ENCODE measurements around the gene ESPN. TPM values are rescaled to one million over a fixed set of nuclear protein-coding genes. Genes with fewer than 3 reads are reported as not detected.

The ESPN gene
- polyA plus RNA-seq, 1 donor (not counting 4 experiments of a cell fraction or from before 2014, with no cell fraction given), result 0.47 TPM

- dilution Hi-C loops (cut with MboI; ENCODE audit: extremely low pct_ligation_motif_present, low sequenced_read_pairs), result no loop called here
- FAIRE-seq, result no peak
These were observed 85.9 kb downstream of the ESPN start for GRCh38 chr1:6510493-6510892.

More at GRCh38 chr1:6510493-6510892, 85.9 kb downstream of the ESPN start:
- DNase-seq (ENCODE audit: low read depth, low spot score), result no peak
- Histone ChIP-seq H3K4me3 (ENCODE audit: control insufficient read depth in 2 of 3, extremely low read depth in 1 of 3, insufficient read depth in 2 of 3, low read depth in 1 of 3, low read length in 3 of 3) (no peak overlapping the region), H3K9ac (ENCODE audit: control insufficient read depth, extremely low read depth, insufficient read depth, low read length) (no peak overlapping the region), H3K4me2 (ENCODE audit: control insufficient read depth, extremely low read depth, insufficient read depth, low read depth, low read length) (no peak overlapping the region), H4K20me1 (ENCODE audit: control insufficient read depth, extremely low read depth, insufficient read depth, low read length) (no peaks in the 10 kb centered on the region), H3K4me1 (ENCODE audit: control insufficient read depth, extremely low read depth, insufficient read depth, low read length) (no peaks in the 10 kb centered on the region), H3K27ac (ENCODE audit: control insufficient read depth, insufficient read depth, low read length) (no peak overlapping the region), H3K36me3 (ENCODE audit: control insufficient read depth in 2 of 2, extremely low read depth in 1 of 2, insufficient read depth in 2 of 2, low read length in 2 of 2) (no peaks in the 10 kb centered on the region), H2AFZ (ENCODE audit: control insufficient read depth, low read length) (no peak overlapping the region), H3K9me3 (ENCODE audit: control insufficient read depth, low read depth, low read length) (no peaks in the 10 kb centered on the region), H3K9me1 (ENCODE audit: control insufficient read depth, extremely low read depth, insufficient read depth, low read length) (no peaks in the 10 kb centered on the region), H3K79me2 (ENCODE audit: control insufficient read depth, insufficient read depth, low read length) (no peaks in the 10 kb centered on the region), H3K27me3 (ENCODE audit: control insufficient read depth, extremely low read depth, insufficient read depth, low read length) (peaks cover 4% of the 10 kb centered on the region)
- no peak for TF ChIP-seq CTCF (optimal IDR thresholded peaks at IDR 0.05 in 1 of 3, IDR thresholded peaks at IDR 0.05 in 1 of 3, conservative IDR thresholded peaks at IDR 0.05 in 1 of 3; ENCODE audit: extremely low read depth in 1 of 3, insufficient read depth in 2 of 3, low read length in 3 of 3)

Small RNA genes within 50 kb of the gene (small RNA-seq; reads per million reads assigned to genes)
- gene MIR4252 (ENCODE audit: insufficient read length in 3 of 3, low read depth in 3 of 3, low replicate concordance in 1 of 3), result 0 reads per million in 3 experiments

Other genes with a start within 250 kb of the ESPN start
- gene CHD5, start 244.5 kb upstream of the ESPN start, polyA plus RNA-seq, result 0.03 to 0.07 TPM (median 0.05 TPM) in 3 replicates
- 209 to 421 TPM (median 239 TPM) in 3 replicates for gene RPL22, start 225.2 kb upstream of the ESPN start, polyA plus RNA-seq
- gene RNF207, start 218.7 kb upstream of the ESPN start, polyA plus RNA-seq, result 6.1 to 11.0 TPM (median 8.5 TPM) in 3 replicates
- 50.3 to 72.5 TPM (median 59.9 TPM) in 3 replicates for gene ICMT, start 188.8 kb upstream of the ESPN start, polyA plus RNA-seq
- gene HES3, start 180.6 kb upstream of the ESPN start, polyA plus RNA-seq, result not detected in 3 replicates
- gene GPR153, start 163.7 kb upstream of the ESPN start, polyA plus RNA-seq, result 7.2 to 14.2 TPM (median 11.0 TPM) in 3 replicates
- gene ACOT7, start 31.0 kb upstream of the ESPN start, polyA plus RNA-seq, result 195 to 349 TPM (median 226 TPM) in 3 replicates
- gene HES2, start 4.9 kb upstream of the ESPN start, polyA plus RNA-seq, result 30.1 to 51.6 TPM (median 33.9 TPM) in 3 replicates
- gene TNFRSF25, start 41.4 kb downstream of the ESPN start, polyA plus RNA-seq, result 12.2 to 35.8 TPM (median 12.4 TPM) in 3 replicates
- 11.8 to 27.7 TPM (median 13.4 TPM) in 3 replicates for gene PLEKHG5, start 66.9 kb downstream of the ESPN start, polyA plus RNA-seq
- 13.7 to 24.6 TPM (median 23.2 TPM) in 3 replicates for gene NOL9, start 129.7 kb downstream of the ESPN start, polyA plus RNA-seq
- gene TAS1R1, start 130.5 kb downstream of the ESPN start, polyA plus RNA-seq, result not detected in 3 replicates
- gene ZBTB48, start 155.2 kb downstream of the ESPN start, polyA plus RNA-seq, result 9.7 to 21.1 TPM (median 10.9 TPM) in 3 replicates
- gene KLHL21, start 178.1 kb downstream of the ESPN start, polyA plus RNA-seq, result 24.8 to 51.0 TPM (median 32.8 TPM) in 3 replicates
- gene PHF13, start 189.0 kb downstream of the ESPN start, polyA plus RNA-seq, result 2.4 to 8.3 TPM (median 4.5 TPM) in 3 replicates
- gene THAP3, start 200.1 kb downstream of the ESPN start, polyA plus RNA-seq, result 5.1 to 6.0 TPM (median 5.1 TPM) in 3 replicates